Thyroid gland (tissue), 4 donors: ENCODE data around the gene SCYGR6.
"Not testable (repeated sequence)": the region's sequence is repeated elsewhere in the genome, so short reads cannot be mapped to it uniquely, and the experiment has no call there.

Source experiments
- CTCF ChIP-seq, 6 experiments: fragments of 200-600 bp in 3 of 6; fragments of 450-650 bp in 3 of 6; sonication (generic) in 3 of 6; IDR thresholded peaks; one replicate each; pipeline ENCODE4 v1.5.1; 2016 to 2019; ENCODE audit warnings: antibody characterized with exemption in 6 of 6, mild to moderate bottlenecking in 2 of 6, inconsistent platforms in 1 of 6, moderate library complexity in 1 of 6
- POLR2A ChIP-seq, 2 donors: fragments of 450-650 bp; IDR thresholded peaks; one replicate each; pipeline ENCODE4 v1.6.1; 2017; ENCODE audit warnings: antibody characterized with exemption in 2 of 2, mild to moderate bottlenecking in 2 of 2, moderate library complexity in 1 of 2

DNA sequence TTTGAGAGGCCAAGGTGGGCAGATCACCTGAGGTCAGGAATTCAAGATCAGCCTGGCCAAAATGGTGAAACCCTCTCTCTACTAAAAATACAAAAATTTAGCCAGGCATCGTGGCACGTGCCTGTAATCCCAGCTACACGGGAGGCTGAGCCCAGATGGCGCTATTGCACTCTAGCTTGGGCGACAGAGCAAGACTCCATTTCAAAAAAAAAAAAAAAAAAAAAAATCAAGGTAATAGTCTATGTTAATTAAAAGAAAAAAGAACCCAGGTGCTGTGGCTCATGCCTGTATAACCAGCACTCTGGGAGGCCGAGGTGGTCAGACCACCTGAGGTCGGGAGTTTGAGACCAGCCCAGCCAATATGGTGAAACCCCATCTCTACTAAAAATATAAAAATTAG, 16.1 kb upstream of the SCYGR6 start:
- TF ChIP-seq CTCF, POLR2A (IDR thresholded peaks at IDR 0.05): not testable (repeated sequence)
